ENCODE results near the gene SMIM26. TPM values are rescaled to one million over a fixed set of nuclear protein-coding genes. Genes with fewer than 3 reads are reported as not detected.

Gene SMIM26, protein sequence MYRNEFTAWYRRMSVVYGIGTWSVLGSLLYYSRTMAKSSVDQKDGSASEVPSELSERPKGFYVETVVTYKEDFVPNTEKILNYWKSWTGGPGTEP
- 95.9 and 129 TPM in 2 replicates for total RNA-seq

DNA sequence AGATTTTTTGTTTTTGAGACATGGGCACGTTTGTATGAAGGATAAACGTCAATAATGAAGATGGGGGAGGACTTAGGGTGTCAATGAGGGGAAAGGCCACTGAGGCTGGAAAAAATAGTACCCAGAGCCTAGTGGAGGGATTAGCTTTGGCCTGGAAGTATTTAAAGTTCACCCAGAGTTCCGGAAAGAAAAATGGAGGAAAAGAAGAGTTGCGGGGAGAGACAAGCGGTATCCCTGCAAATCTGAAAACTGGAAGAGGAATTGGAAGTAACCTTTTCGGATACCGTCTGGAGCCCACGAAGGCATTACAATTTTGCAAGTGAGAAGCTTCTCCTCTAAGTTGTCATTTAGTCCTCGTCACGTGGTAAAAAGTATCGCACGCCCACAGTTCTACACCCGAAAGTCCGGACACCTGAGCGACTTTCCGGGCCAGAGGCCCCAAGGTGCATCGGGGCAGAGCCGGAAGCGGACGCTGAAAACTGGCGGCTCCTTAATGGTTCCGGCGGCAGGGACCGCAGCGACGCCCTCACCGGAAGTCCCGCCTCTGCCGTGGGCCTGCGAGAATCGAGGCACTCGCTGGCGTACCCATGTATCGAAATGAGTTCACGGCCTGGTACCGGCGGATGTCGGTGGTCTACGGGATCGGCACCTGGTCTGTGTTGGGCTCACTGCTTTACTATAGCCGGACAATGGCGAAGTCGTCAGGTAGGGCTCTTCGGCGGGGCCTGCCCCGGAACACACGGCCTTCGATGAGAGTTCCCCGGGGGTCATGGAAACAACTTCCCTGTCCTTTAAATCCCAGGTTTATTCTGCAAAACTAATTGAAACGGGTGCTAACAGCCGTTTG, at the start of gene SMIM26:
SMIM26 (plus strand) TSS at position 541 of the 847 bp plus-strand sequence; CDS start at position 588, 47 bp downstream.

DNA sequence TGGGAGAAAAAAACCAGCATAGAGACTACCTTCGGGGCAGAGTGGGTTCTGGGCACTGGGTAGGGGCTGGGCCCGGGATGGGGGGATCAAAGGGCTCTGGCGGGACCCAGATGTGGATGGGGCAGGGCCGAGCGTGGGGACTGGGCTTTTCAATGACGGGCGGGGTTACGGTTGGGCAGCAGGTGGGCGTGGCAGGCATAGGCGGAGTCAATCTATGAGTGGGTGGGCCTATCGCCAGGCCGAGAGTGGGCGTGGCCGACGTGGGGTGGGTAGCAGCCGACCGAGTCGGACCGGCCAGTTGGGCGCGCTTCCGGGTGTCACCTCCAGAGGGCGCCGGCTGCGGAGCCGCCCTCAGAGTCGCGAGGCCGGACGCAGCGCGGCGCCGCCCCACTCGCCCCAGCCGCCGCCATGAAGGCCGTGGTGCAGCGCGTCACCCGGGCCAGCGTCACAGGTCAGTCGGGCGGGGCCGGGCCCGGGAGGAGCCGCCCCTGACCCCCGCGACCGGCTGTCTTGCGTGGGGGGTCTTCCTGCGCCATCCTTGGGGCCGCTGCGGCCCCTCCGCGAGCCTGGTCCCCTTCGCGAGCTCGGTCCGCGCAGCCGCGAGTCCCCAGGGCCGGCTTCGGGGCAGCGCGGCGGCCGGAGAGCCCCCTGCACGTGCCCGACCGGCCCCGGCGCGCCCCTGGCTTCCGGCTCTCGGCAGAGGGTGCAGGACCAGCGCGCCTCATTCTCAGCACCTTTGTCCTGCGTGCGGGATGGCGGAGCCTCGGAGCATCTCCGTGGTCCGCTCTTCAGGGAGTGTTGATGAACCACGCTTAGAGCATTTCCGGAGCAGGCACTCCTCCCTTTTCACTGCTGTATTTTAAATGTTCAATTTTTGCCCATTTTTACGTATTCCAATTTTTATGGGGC, 20.7 kb downstream of the SMIM26 start, which contains the start of gene DTD1:
DTD1 (plus strand) TSS at position 390 of the 909 bp plus-strand sequence; CDS start at position 409, 19 bp downstream.

Other genes with a start within 250 kb of the SMIM26 start
- gene DZANK1, start 100.4 kb upstream of the SMIM26 start, total RNA-seq, result 0.83 and 0.85 TPM in 2 replicates
- 10.7 and 10.9 TPM in 2 replicates for gene POLR3F, start 100.0 kb upstream of the SMIM26 start, total RNA-seq
- 9.0 and 9.4 TPM in 2 replicates for gene RBBP9, start 70.2 kb upstream of the SMIM26 start, total RNA-seq
- 46.4 and 49.6 TPM in 2 replicates for gene SEC23B, start 59.5 kb upstream of the SMIM26 start, total RNA-seq
- 54.7 and 84.1 TPM in 2 replicates for gene DTD1, start 20.6 kb downstream of the SMIM26 start, total RNA-seq
- not detected in 2 replicates for gene SCP2D1, start 246.4 kb downstream of the SMIM26 start, total RNA-seq

Measured in smooth muscle cell of bladder (primary cell).